ENCODE results near the gene HSPA14. TPM values are rescaled to one million over a fixed set of nuclear protein-coding genes. Genes with fewer than 3 reads are reported as not detected.

HSPA14 gene
- total and polyA plus RNA-seq, 2 of the 4 experiments (the other 2 are of a cell fraction), result 10.3 to 11.8 TPM

DNA sequence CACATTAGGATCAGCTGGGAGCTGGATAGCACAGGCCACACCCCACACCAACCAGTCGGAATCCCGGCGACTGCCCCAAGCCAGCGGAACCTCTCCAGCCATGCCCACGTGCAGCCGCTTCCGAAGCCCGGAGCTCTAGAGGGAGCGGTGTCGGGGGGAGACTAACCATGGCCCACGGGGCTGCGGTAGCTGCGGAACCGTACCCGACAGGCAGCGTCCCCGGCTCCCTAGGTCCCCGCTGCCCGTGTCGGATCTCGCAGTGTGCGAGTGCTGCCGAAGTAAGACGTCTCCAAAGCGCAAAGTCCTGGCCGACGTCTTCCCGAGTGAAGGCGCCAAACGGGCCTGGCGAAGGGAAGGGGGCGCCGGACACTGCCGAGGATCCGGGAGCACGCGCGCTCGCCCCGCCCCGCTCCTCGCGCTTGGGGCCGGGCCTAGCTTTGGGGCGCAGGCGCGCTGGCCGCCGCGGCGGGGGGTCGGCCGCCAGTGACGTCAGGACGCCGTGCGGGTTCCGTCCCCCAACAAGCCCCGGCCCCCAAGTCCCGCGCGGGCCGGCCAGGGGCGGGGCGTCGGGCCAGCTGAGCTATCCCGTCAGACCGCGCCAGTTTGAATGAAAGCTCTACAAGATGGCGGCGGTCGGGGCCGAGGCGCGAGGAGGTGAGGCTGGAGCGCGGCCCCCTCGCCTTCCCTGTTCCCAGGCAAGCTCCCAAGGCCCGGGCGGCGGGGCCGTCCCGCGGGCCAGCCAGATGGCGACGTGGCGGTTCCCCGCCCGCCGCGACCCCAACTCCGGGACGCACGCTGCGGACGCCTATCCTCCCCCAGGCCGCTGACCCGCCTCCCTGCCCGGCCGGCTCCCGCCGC, 40.4 kb downstream of the HSPA14 start, which contains the start of gene SUV39H2:
SUV39H2 (plus strand) TSS at position 601 of the 858 bp plus-strand sequence; CDS start at position 624, 23 bp downstream.
- H4K20me1 ChIP-seq (ENCODE audit: insufficient read depth, low read length), result peaks cover 9% of the 10 kb centered on the region; the same call in 1 of the 2 replicates
- H2AK5ac ChIP-seq (ENCODE audit: low read depth, low read length), result peak within 1 kb of the TSS; percentile 48; the same call in 1 of the 2 replicates
- H3K27me3 ChIP-seq (ENCODE audit: control insufficient read depth, insufficient read depth, low read length), result no peaks in the 10 kb centered on the region
- peak within 1 kb of the TSS; percentile 94 for H3K23ac ChIP-seq (ENCODE audit: low read depth, low read length)
- peak within 1 kb of the TSS; percentile 89 for H4K91ac ChIP-seq (ENCODE audit: insufficient read depth, low read depth, low read length)
- peak within 1 kb of the TSS; percentile 79 for H3K27ac ChIP-seq (ENCODE audit: insufficient read depth, low read length)
- peaks cover 34 to 48% of the 10 kb centered on the region in 2 experiments for H3K79me1 ChIP-seq (ENCODE audit: low read depth in 1 of 2, low read length in 2 of 2)
- H2BK120ac ChIP-seq (ENCODE audit: low read depth, low read length), result peak within 1 kb of the TSS; percentile 58
- H2BK5ac ChIP-seq (ENCODE audit: low read depth, low read length, poor library complexity, severe bottlenecking), result peak within 1 kb of the TSS; percentile 83
- peak; percentile 91 for DNase-seq
- H2BK15ac ChIP-seq (ENCODE audit: low read depth, low read length), result no peak within 1 kb of the TSS
- no peaks in the 10 kb centered on the region for H3K36me3 ChIP-seq (ENCODE audit: control insufficient read depth, insufficient read depth, low read length)
- peak within 1 kb of the TSS; percentile 91 for H3K4me3 ChIP-seq (ENCODE audit: insufficient read depth, low read depth, low read length)
- H3K9me1 ChIP-seq (ENCODE audit: insufficient read depth, low read length), result peaks cover 12% of the 10 kb centered on the region
- peak within 1 kb of the TSS; percentile 44 to 96 for H4K8ac ChIP-seq (ENCODE audit: low read depth in 2 of 2, low read length in 2 of 2)
- H3K9ac ChIP-seq (ENCODE audit: low read depth, low read length), result peak within 1 kb of the TSS; percentile 82
- H2BK20ac ChIP-seq (ENCODE audit: low read depth, low read length), result no peak within 1 kb of the TSS
- 0% methylated on average over 46 of the region's 102 CpGs; no CpG with 5 or more reads in 1 of the 2 experiments for WGBS, 2 experiments (ENCODE audit: extremely low coverage in 2 of 2, insufficient read length in 1 of 2)
- H2AK9ac ChIP-seq (replicated peaks; ENCODE audit: low read depth, low read length, poor library complexity), result peak within 1 kb of the TSS; percentile 99
- H3K4me2 ChIP-seq (ENCODE audit: low read depth, low read length), result peak within 1 kb of the TSS; percentile 95
- peak within 1 kb of the TSS; percentile 31; the same call in 1 of the 2 replicates for H3K18ac ChIP-seq (ENCODE audit: low read depth, low read length)
- H3K56ac ChIP-seq (ENCODE audit: extremely low read depth, insufficient read depth, low read length), result peak within 1 kb of the TSS; percentile 67
- ChIA-PET CTCF (interaction anchor here (1.1 to 1.3 kb wide), 2 partner anchors 11 to 22 kb away, joined by 3 read pairs; no protein-coding TSS in a partner anchor), POLR2A (ENCODE audit: unreplicated experiment) (no interaction called here)
- H3K4me1 ChIP-seq (ENCODE audit: control insufficient read depth, insufficient read depth, low read length), result peaks cover 11% of the 10 kb centered on the region
- dilution Hi-C loops (cut with HindIII; ENCODE audit: low sequenced_read_pairs, unreplicated experiment), result no loop called here
- intact Hi-C loops (cut with micrococcal nuclease), result loop anchor here (10.0 kb wide), 1 partner anchor 226 kb away; no protein-coding TSS in a partner anchor
- in situ Hi-C loops (cut with MboI; ENCODE audit: low sequenced_read_pairs), result no loop called here
- BruUV-seq (replicated peaks), result TSS peak; percentile 49
- peak within 1 kb of the TSS; percentile 100 for H2AFZ ChIP-seq (replicated peaks; ENCODE audit: low read length, poor library complexity)
- H4K5ac ChIP-seq (ENCODE audit: low read depth, low read length), result peak within 1 kb of the TSS; percentile 67
- H3K4ac ChIP-seq (ENCODE audit: low read depth, low read length), result peak within 1 kb of the TSS; percentile 80
- peak; percentile 93 for ATAC-seq (ENCODE audit: low read depth)
- peak within 1 kb of the TSS; percentile 82 for H3K14ac ChIP-seq (replicated peaks; ENCODE audit: low read depth, low read length)
- no peaks in the 10 kb centered on the region for H3K9me3 ChIP-seq (ENCODE audit: control insufficient read depth, insufficient read depth, low read length)
- no peak for TF ChIP-seq RCOR1 (IDR thresholded peaks at IDR 0.05; ENCODE audit: insufficient replicate concordance, low read length)
- peak; percentile 13; the same call in 1 of the 2 replicates for TF ChIP-seq FOS (IDR thresholded peaks at IDR 0.05; ENCODE audit: low read depth, low read length)
- no peak for TF ChIP-seq CEBPB (IDR thresholded peaks at IDR 0.05; ENCODE audit: low read depth, low read length)
- TF ChIP-seq, protein P1, sequence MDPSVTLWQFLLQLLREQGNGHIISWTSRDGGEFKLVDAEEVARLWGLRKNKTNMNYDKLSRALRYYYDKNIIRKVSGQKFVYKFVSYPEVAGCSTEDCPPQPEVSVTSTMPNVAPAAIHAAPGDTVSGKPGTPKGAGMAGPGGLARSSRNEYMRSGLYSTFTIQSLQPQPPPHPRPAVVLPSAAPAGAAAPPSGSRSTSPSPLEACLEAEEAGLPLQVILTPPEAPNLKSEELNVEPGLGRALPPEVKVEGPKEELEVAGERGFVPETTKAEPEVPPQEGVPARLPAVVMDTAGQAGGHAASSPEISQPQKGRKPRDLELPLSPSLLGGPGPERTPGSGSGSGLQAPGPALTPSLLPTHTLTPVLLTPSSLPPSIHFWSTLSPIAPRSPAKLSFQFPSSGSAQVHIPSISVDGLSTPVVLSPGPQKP (IDR thresholded peaks at IDR 0.05; ENCODE audit: borderline replicate concordance, low read depth, low read length), result no peak
- 0 out of 2 replicates have a peak, but pooled peaks have one; percentile 2 for TF ChIP-seq BHLHE40 (IDR thresholded peaks at IDR 0.05; ENCODE audit: low read depth, low read length)
- TF ChIP-seq RFX5 (IDR thresholded peaks at IDR 0.05; ENCODE audit: low read depth, low read length), result no peak
- peak; percentile 92 for TF ChIP-seq MAZ (IDR thresholded peaks at IDR 0.05; ENCODE audit: borderline replicate concordance, low read depth, low read length)
- TF ChIP-seq MXI1 (IDR thresholded peaks at IDR 0.05; ENCODE audit: borderline replicate concordance, low read depth, low read length), result peak; percentile 89
- TF ChIP-seq, protein P2, sequence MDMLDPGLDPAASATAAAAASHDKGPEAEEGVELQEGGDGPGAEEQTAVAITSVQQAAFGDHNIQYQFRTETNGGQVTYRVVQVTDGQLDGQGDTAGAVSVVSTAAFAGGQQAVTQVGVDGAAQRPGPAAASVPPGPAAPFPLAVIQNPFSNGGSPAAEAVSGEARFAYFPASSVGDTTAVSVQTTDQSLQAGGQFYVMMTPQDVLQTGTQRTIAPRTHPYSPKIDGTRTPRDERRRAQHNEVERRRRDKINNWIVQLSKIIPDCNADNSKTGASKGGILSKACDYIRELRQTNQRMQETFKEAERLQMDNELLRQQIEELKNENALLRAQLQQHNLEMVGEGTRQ (IDR thresholded peaks at IDR 0.05; ENCODE audit: low read depth, low read length), result peak; percentile 46
- 0 out of 2 replicates have a peak, but pooled peaks have one; percentile 0 for TF ChIP-seq RAD21 (IDR thresholded peaks at IDR 0.05; ENCODE audit: low read length)
- TF ChIP-seq POLR2A (IDR thresholded peaks at IDR 0.05; ENCODE audit: low read depth, low read length), result peak; percentile 91
- TF ChIP-seq, protein P3, sequence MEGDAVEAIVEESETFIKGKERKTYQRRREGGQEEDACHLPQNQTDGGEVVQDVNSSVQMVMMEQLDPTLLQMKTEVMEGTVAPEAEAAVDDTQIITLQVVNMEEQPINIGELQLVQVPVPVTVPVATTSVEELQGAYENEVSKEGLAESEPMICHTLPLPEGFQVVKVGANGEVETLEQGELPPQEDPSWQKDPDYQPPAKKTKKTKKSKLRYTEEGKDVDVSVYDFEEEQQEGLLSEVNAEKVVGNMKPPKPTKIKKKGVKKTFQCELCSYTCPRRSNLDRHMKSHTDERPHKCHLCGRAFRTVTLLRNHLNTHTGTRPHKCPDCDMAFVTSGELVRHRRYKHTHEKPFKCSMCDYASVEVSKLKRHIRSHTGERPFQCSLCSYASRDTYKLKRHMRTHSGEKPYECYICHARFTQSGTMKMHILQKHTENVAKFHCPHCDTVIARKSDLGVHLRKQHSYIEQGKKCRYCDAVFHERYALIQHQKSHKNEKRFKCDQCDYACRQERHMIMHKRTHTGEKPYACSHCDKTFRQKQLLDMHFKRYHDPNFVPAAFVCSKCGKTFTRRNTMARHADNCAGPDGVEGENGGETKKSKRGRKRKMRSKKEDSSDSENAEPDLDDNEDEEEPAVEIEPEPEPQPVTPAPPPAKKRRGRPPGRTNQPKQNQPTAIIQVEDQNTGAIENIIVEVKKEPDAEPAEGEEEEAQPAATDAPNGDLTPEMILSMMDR (conservative IDR thresholded peaks at IDR 0.05; ENCODE audit: low read depth, low read length), result 0 out of 2 replicates have a peak, but pooled peaks have one; percentile 1
- no peak; the same call in 1 of the 2 replicates for TF ChIP-seq CHD1 (IDR thresholded peaks at IDR 0.05; ENCODE audit: low read depth, low read length)
